ENCODE results near the gene SLC6A11. TPM values are rescaled to one million over a fixed set of nuclear protein-coding genes. Genes with fewer than 3 reads are reported as not detected.

SLC6A11 gene
- total and polyA plus RNA-seq, 2 of the 8 experiments (the other 6 are each of a cell fraction or from before 2014, with no cell fraction given) = 0.78 to 1.5 TPM

DNA sequence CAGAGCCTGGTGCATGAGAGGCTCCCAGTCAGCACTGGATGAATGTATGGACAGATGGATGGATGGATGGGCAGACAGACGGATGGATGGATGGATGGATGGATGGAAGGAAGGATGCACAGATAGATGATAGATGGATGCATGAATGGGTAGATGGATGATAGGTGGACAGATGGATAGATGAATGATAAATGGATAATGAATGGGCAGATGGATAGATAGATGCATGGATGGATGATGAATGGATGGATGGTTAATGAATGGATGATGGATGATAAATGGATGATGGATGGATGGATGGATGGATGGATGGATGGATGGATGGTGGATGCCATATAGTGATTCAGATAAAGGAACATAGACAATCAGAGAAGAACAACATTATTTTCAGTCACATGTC is 71.0 kb downstream of the SLC6A11 start:
- Histone ChIP-seq H3K14ac (ENCODE audit: insufficient read length) (no peak overlapping the region), H3K56ac (replicated peaks; ENCODE audit: insufficient read length, low read depth, low read length) (peak overlapping the region; percentile 27), H3K18ac (ENCODE audit: extremely low read depth, low read length) (no peak overlapping the region), H4K8ac (ENCODE audit: extremely low read depth, insufficient read depth, low read length) (no peak overlapping the region), H4K5ac (ENCODE audit: insufficient read length, low read depth, low read length) (no peak overlapping the region), H3K36me3 (ENCODE audit: control insufficient read depth in 2 of 4, insufficient read depth in 4 of 4, low read length in 3 of 4) (no peaks in the 10 kb centered on the region), H3K9me3 (ENCODE audit: insufficient read depth in 2 of 2, low read depth in 1 of 2, low read length in 1 of 2) (peaks cover 12 to 15% of the 10 kb centered on the region in 2 experiments), H2BK120ac (replicated peaks; ENCODE audit: low read depth, low read length) (no peak overlapping the region), H3K79me2 (ENCODE audit: control insufficient read depth in 1 of 2, insufficient read depth in 2 of 2, low read length in 2 of 2) (no peaks in the 10 kb centered on the region), H4K20me1 (replicated peaks in 1 of 2; ENCODE audit: control insufficient read depth in 1 of 2, insufficient read depth in 2 of 2, low read length in 2 of 2) (no peaks in the 10 kb centered on the region), H3K79me1 (ENCODE audit: low read depth, low read length) (no peaks in the 10 kb centered on the region; the same call in 1 of the 2 replicates), H3K27ac (ENCODE audit: low read depth, low read length) (no peak overlapping the region), H2BK12ac (ENCODE audit: low read depth, low read length) (no peak overlapping the region), H4K91ac (replicated peaks; ENCODE audit: insufficient read length, low read length) (no peak overlapping the region), H2BK15ac (ENCODE audit: low read length) (no peak overlapping the region), H3K4ac (replicated peaks; ENCODE audit: insufficient read length, low read depth, low read length) (no peak overlapping the region), H2AFZ (ENCODE audit: low read length) (no peak overlapping the region), H3K9ac (replicated peaks in 1 of 4; ENCODE audit: extremely low read depth in 1 of 4, low read depth in 3 of 4, low read length in 3 of 4) (no peak overlapping the region), H2BK20ac (ENCODE audit: low read length) (no peak overlapping the region), H2BK5ac (ENCODE audit: low read depth, low read length) (no peak overlapping the region), H3K4me3 (ENCODE audit: extremely low read depth in 1 of 4, insufficient read depth in 2 of 4, low read depth in 3 of 4, low read length in 4 of 4) (no peak overlapping the region), H3K23me2 (ENCODE audit: low read depth, low read length) (peaks cover 4% of the 10 kb centered on the region; the same call in 1 of the 2 replicates), H2AK5ac (ENCODE audit: low read depth, low read length) (no peak overlapping the region), H3K23ac (ENCODE audit: insufficient read length) (no peak overlapping the region), H3K27me3 (replicated peaks in 1 of 4; ENCODE audit: control insufficient read depth in 3 of 4, extremely low read depth in 1 of 4, insufficient read depth in 3 of 4, low read length in 3 of 4) (peaks cover 0 to 2% (median 0%) of the 10 kb centered on the region in 4 experiments; a peak in 3 of 7 replicates), H3K4me2 (ENCODE audit: insufficient read depth in 1 of 2, low read depth in 2 of 2, low read length in 2 of 2) (no peak overlapping the region), H3K4me1 (replicated peaks in 1 of 4; ENCODE audit: control insufficient read depth in 3 of 4, insufficient read depth in 4 of 4, low read length in 3 of 4) (no peaks in the 10 kb centered on the region)
- ChIA-PET CTCF (ENCODE audit: partially characterized antibody) (interaction anchor here (1.6 to 2.1 kb wide), 3 partner anchors 18 to 173 kb away, joined by 7 to 11 read pairs (median 7); no protein-coding TSS in a partner anchor), POLR2A (ENCODE audit: partially characterized antibody) (no interaction called here)
- no peak for FAIRE-seq
- TF ChIP-seq EGR1 (IDR thresholded peaks at IDR 0.05; ENCODE audit: borderline replicate concordance, low read depth, low read length) = no peak
- DNase-seq (ENCODE audit: low read depth in 1 of 2, low spot score in 2 of 2) = no peak
- 95% methylated on average over 1 of the region's 1 CpG; no CpG with 5 or more reads in 1 of the 2 experiments for WGBS, 2 experiments (ENCODE audit: extremely low coverage in 1 of 2, insufficient coverage in 1 of 2, insufficient read length in 1 of 2, insufficient replicate concordance in 2 of 2, low coverage in 1 of 2, low lambda C conversion rate in 2 of 2, missing lambda C conversion rate in 1 of 2)

Data from H1 (cell line).